ENCODE measurements around the gene PPP1R26. TPM values are rescaled to one million over a fixed set of nuclear protein-coding genes. Genes with fewer than 3 reads are reported as not detected.

The PPP1R26 gene
- total and polyA plus RNA-seq, 2 of the 8 experiments (the other 6 are each of a cell fraction or from before 2014, with no cell fraction given): 9.8 to 32.7 TPM

GRCh38 chr9:135473972-135474543 lies 5.5 kb upstream of the PPP1R26 start (continued):
- TF ChIP-seq, protein P1, sequence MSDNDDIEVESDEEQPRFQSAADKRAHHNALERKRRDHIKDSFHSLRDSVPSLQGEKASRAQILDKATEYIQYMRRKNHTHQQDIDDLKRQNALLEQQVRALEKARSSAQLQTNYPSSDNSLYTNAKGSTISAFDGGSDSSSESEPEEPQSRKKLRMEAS (IDR thresholded peaks at IDR 0.05): no peak
- no peak for TF ChIP-seq CHD7 (IDR thresholded peaks at IDR 0.05; ENCODE audit: insufficient replicate concordance, low read length)
- no peak for TF ChIP-seq SUZ12 (IDR thresholded peaks at IDR 0.05; ENCODE audit: low read length)
